Stimulated activated naive CD8-positive, alpha-beta T cell treated with anti-CD3 and anti-CD28 coated beads, Interleukin-15, Interleukin-2, amounts not matched to agents 100 ng/mL and 50 ng/mL, for 24 hours (primary cell): Measurements from ENCODE around the gene DOCK3.
"Not testable (repeated sequence)": the region's sequence is repeated elsewhere in the genome, so short reads cannot be mapped to it uniquely, and the experiment has no call there.

Experiments used
- H3K27ac Mint-ChIP-seq: one replicate; pipeline ENCODE4 v1.8.0; 2021; ENCODE audit warnings: mild to moderate bottlenecking, mixed read lengths
- H3K27me3 Mint-ChIP-seq: one replicate; pipeline ENCODE4 v1.8.0; 2021; ENCODE audit warnings: mixed read lengths
- H3K36me3 Mint-ChIP-seq: one replicate; pipeline ENCODE4 v1.8.0; 2021; ENCODE audit warnings: low read depth, mixed read lengths
- H3K4me1 Mint-ChIP-seq: one replicate; pipeline ENCODE4 v1.8.0; 2021; ENCODE audit warnings: low read depth, mixed read lengths
- H3K4me3 Mint-ChIP-seq: one replicate; pipeline ENCODE4 v1.8.0; 2021; ENCODE audit warnings: mild to moderate bottlenecking, mixed read lengths
- H3K9me3 Mint-ChIP-seq: one replicate; pipeline ENCODE4 v1.8.0; 2021; ENCODE audit warnings: mixed read lengths

Gene DOCK3

GRCh38 chr3:51044982-51045381 lies 370.3 kb downstream of the DOCK3 start:
- Mint-ChIP-seq H3K27me3 (no peaks in the 10 kb centered on the region), H3K4me1 (peaks cover 8% of the 10 kb centered on the region), H3K9me3 (no peaks in the 10 kb centered on the region), H3K36me3 (no peaks in the 10 kb centered on the region), H3K4me3 (no peak overlapping the region), H3K27ac (no peak overlapping the region)

- H3K36me3 Mint-ChIP-seq: no peaks in the 10 kb centered on the region
- no peak overlapping the region for H3K4me3 Mint-ChIP-seq
- no peak overlapping the region for H3K27ac Mint-ChIP-seq
- H3K27me3 Mint-ChIP-seq: no peaks in the 10 kb centered on the region
- no peaks in the 10 kb centered on the region for H3K9me3 Mint-ChIP-seq
- H3K4me1 Mint-ChIP-seq: no peaks in the 10 kb centered on the region
These were observed 377.8 kb downstream of the DOCK3 start for GRCh38 chr3:51052562-51052961.

- H3K4me1 Mint-ChIP-seq: no peaks in the 10 kb centered on the region
- H3K4me3 Mint-ChIP-seq: no peak overlapping the region
- H3K27ac Mint-ChIP-seq: no peak overlapping the region
These were observed 382.4 kb downstream of the DOCK3 start for GRCh38 chr3:51057121-51057520.

GRCh38 chr3:51063053-51063452 lies 388.3 kb downstream of the DOCK3 start:
- Mint-ChIP-seq H3K36me3 (no peaks in the 10 kb centered on the region), H3K4me1 (no peaks in the 10 kb centered on the region), H3K27me3 (no peaks in the 10 kb centered on the region)

More at GRCh38 chr3:51057121-51057520, 382.4 kb downstream of the DOCK3 start:
- Mint-ChIP-seq H3K36me3 (no peaks in the 10 kb centered on the region), H3K27me3 (no peaks in the 10 kb centered on the region), H3K9me3 (no peaks in the 10 kb centered on the region)

GRCh38 chr3:51075221-51075775 lies 400.6 kb downstream of the DOCK3 start:
- Mint-ChIP-seq H3K4me1 (no peaks in the 10 kb centered on the region), H3K36me3 (no peaks in the 10 kb centered on the region), H3K9me3 (no peaks in the 10 kb centered on the region), H3K4me3 (no peak overlapping the region), H3K27ac (no peak overlapping the region), H3K27me3 (no peaks in the 10 kb centered on the region)

More at GRCh38 chr3:51063053-51063452, 388.3 kb downstream of the DOCK3 start:
- no peak overlapping the region for H3K4me3 Mint-ChIP-seq
- H3K27ac Mint-ChIP-seq: no peak overlapping the region
- H3K9me3 Mint-ChIP-seq: no peaks in the 10 kb centered on the region

- Mint-ChIP-seq H3K27me3 (no peaks in the 10 kb centered on the region), H3K4me3 (no peak overlapping the region), H3K27ac (no peak overlapping the region), H3K4me1 (no peaks in the 10 kb centered on the region), H3K9me3 (peaks cover 29% of the 10 kb centered on the region), H3K36me3 (peaks cover 6% of the 10 kb centered on the region)
These were observed 407.6 kb downstream of the DOCK3 start for GRCh38 chr3:51082363-51082762.

- H3K36me3 Mint-ChIP-seq: peaks cover 6% of the 10 kb centered on the region
- H3K27ac Mint-ChIP-seq: no peak overlapping the region
- no peaks in the 10 kb centered on the region for H3K27me3 Mint-ChIP-seq
- peaks cover 29% of the 10 kb centered on the region for H3K9me3 Mint-ChIP-seq
- H3K4me3 Mint-ChIP-seq: no peak overlapping the region
- no peaks in the 10 kb centered on the region for H3K4me1 Mint-ChIP-seq
These were observed 408.8 kb downstream of the DOCK3 start for GRCh38 chr3:51083490-51083889.

- not testable (repeated sequence) for H3K36me3 Mint-ChIP-seq, H3K4me3 Mint-ChIP-seq, H3K27ac Mint-ChIP-seq, H3K27me3 Mint-ChIP-seq, H3K4me1 Mint-ChIP-seq
- peaks cover 17% of the 10 kb centered on the region for H3K9me3 Mint-ChIP-seq
These were observed 417.4 kb downstream of the DOCK3 start for GRCh38 chr3:51092141-51092540.

- H3K27ac Mint-ChIP-seq, H3K4me3 Mint-ChIP-seq, H3K4me1 Mint-ChIP-seq, H3K27me3 Mint-ChIP-seq, H3K36me3 Mint-ChIP-seq: not testable (repeated sequence)
- H3K9me3 Mint-ChIP-seq: peaks cover 15% of the 10 kb centered on the region
These were observed 420.1 kb downstream of the DOCK3 start for GRCh38 chr3:51094838-51095237.

GRCh38 chr3:51099794-51100535 lies 425.2 kb downstream of the DOCK3 start:
- H3K4me1 Mint-ChIP-seq: no peaks in the 10 kb centered on the region
- no peak overlapping the region for H3K27ac Mint-ChIP-seq
- no peak overlapping the region for H3K4me3 Mint-ChIP-seq
- H3K27me3 Mint-ChIP-seq: no peaks in the 10 kb centered on the region
- H3K9me3 Mint-ChIP-seq: peaks cover 11% of the 10 kb centered on the region
- peaks cover 7% of the 10 kb centered on the region for H3K36me3 Mint-ChIP-seq

GRCh38 chr3:51100536-51100851 lies 425.8 kb downstream of the DOCK3 start:
- Mint-ChIP-seq H3K4me3 (no peak overlapping the region), H3K27ac (no peak overlapping the region)

GRCh38 chr3:51102396-51102795 lies 427.7 kb downstream of the DOCK3 start:
- no peaks in the 10 kb centered on the region for H3K27me3 Mint-ChIP-seq
- H3K27ac Mint-ChIP-seq: no peak overlapping the region
- H3K4me1 Mint-ChIP-seq: no peaks in the 10 kb centered on the region
- peaks cover 6% of the 10 kb centered on the region for H3K9me3 Mint-ChIP-seq
- H3K4me3 Mint-ChIP-seq: no peak overlapping the region
- no peaks in the 10 kb centered on the region for H3K36me3 Mint-ChIP-seq

More at GRCh38 chr3:51100536-51100851, 425.8 kb downstream of the DOCK3 start:
- Mint-ChIP-seq H3K36me3 (peaks cover 7% of the 10 kb centered on the region), H3K27me3 (no peaks in the 10 kb centered on the region), H3K4me1 (no peaks in the 10 kb centered on the region), H3K9me3 (peaks cover 11% of the 10 kb centered on the region)

- peaks cover 26% of the 10 kb centered on the region for H3K9me3 Mint-ChIP-seq
- H3K27ac Mint-ChIP-seq: no peak overlapping the region
- H3K4me1 Mint-ChIP-seq: no peaks in the 10 kb centered on the region
- H3K27me3 Mint-ChIP-seq: no peaks in the 10 kb centered on the region
- peaks cover 6% of the 10 kb centered on the region for H3K36me3 Mint-ChIP-seq
- H3K4me3 Mint-ChIP-seq: no peak overlapping the region
These were observed 431.6 kb downstream of the DOCK3 start for GRCh38 chr3:51106242-51106876.

- no peaks in the 10 kb centered on the region for H3K4me1 Mint-ChIP-seq
- H3K4me3 Mint-ChIP-seq: no peak overlapping the region
- H3K27ac Mint-ChIP-seq: no peak overlapping the region
- H3K27me3 Mint-ChIP-seq: no peaks in the 10 kb centered on the region
- peaks cover 6% of the 10 kb centered on the region for H3K36me3 Mint-ChIP-seq
- peaks cover 32% of the 10 kb centered on the region for H3K9me3 Mint-ChIP-seq
These were observed 435.9 kb downstream of the DOCK3 start for GRCh38 chr3:51110586-51110985.

GRCh38 chr3:51122944-51123343 lies 448.2 kb downstream of the DOCK3 start:
- no peaks in the 10 kb centered on the region for H3K27me3 Mint-ChIP-seq
- H3K4me1 Mint-ChIP-seq: no peaks in the 10 kb centered on the region
- H3K27ac Mint-ChIP-seq: no peak overlapping the region
- no peak overlapping the region for H3K4me3 Mint-ChIP-seq
- no peaks in the 10 kb centered on the region for H3K36me3 Mint-ChIP-seq
- H3K9me3 Mint-ChIP-seq: peaks cover 9% of the 10 kb centered on the region
